ENCODE results near the gene C1QTNF12.

Gene C1QTNF12

GRCh38 chr1:1281533-1282321, 35.2 kb upstream of the C1QTNF12 start:
- DNase-seq: no peak

GRCh38 chr1:1280782-1281481, 34.4 kb upstream of the C1QTNF12 start:
- DNase-seq: no peak

GRCh38 chr1:1279028-1279427, 32.5 kb upstream of the C1QTNF12 start:
- no peak for DNase-seq

GRCh38 chr1:1278620-1279019, 32.1 kb upstream of the C1QTNF12 start:
- DNase-seq: no peak

GRCh38 chr1:1275836-1276235, 29.3 kb upstream of the C1QTNF12 start:
- no peak for DNase-seq

GRCh38 chr1:1274931-1275431, 28.5 kb upstream of the C1QTNF12 start:
- DNase-seq: no peak

- no peak for DNase-seq
Observed at GRCh38 chr1:1274299-1274930, 27.9 kb upstream of the C1QTNF12 start.

- DNase-seq: peak; percentile 65 to 80
Observed at GRCh38 chr1:1273512-1274298, 27.2 kb upstream of the C1QTNF12 start, which contains the start of gene UBE2J2. TSS of gene UBE2J2 (minus strand) at chr1:1273854. CDS start at chr1:1267992, 5,862 bp downstream.

- no peak for DNase-seq
Observed at GRCh38 chr1:1273209-1273511, 26.6 kb upstream of the C1QTNF12 start.

- no peak for DNase-seq
Observed at GRCh38 chr1:1272341-1273208, 26.1 kb upstream of the C1QTNF12 start.

- no peak for DNase-seq
Observed at GRCh38 chr1:1270813-1271212, 24.3 kb upstream of the C1QTNF12 start.

- DNase-seq: no peak
Observed at GRCh38 chr1:1268284-1268682, 21.8 kb upstream of the C1QTNF12 start.

- DNase-seq: no peak
Observed at GRCh38 chr1:1267488-1268283, 21.2 kb upstream of the C1QTNF12 start.

GRCh38 chr1:1264868-1265272, 18.3 kb upstream of the C1QTNF12 start:
- no peak for DNase-seq

- no peak for DNase-seq
Observed at GRCh38 chr1:1264026-1264425, 17.5 kb upstream of the C1QTNF12 start.

- DNase-seq: no peak
Observed at GRCh38 chr1:1262758-1263157, 16.2 kb upstream of the C1QTNF12 start.

- DNase-seq: no peak
Observed at GRCh38 chr1:1262071-1262470, 15.5 kb upstream of the C1QTNF12 start.

GRCh38 chr1:1260843-1261560, 14.5 kb upstream of the C1QTNF12 start:
- DNase-seq: no peak

GRCh38 chr1:1259951-1260600, 13.6 kb upstream of the C1QTNF12 start:
- no peak for DNase-seq

GRCh38 chr1:1259540-1259939, 13.0 kb upstream of the C1QTNF12 start:
- no peak for DNase-seq

All from NCI-H524 (cell line).